Neural cell (in vitro differentiated cells): ENCODE measurements around the gene BICD1.

Experiments
- CTCF ChIP-seq: fragments of 450-650 bp; IDR thresholded peaks from 2 replicates; pipeline ENCODE4 v1.5.1; 2014; ENCODE audit warnings: antibody characterized with exemption, mild to moderate bottlenecking, moderate library complexity; ENCODE audit not compliant: poor library complexity, severe bottlenecking
- POLR2AphosphoS5 ChIP-seq: IDR thresholded peaks from 2 replicates; pipeline ENCODE4 v1.6.1; 2012
- RAD21 ChIP-seq: fragments of 450-650 bp; conservative IDR thresholded peaks from 2 replicates; pipeline ENCODE4 v1.6.1; 2014; ENCODE audit warnings: antibody characterized with exemption, mild to moderate bottlenecking, moderate library complexity
- REST ChIP-seq: IDR thresholded peaks from 2 replicates; pipeline ENCODE4 v1.6.1; 2012; ENCODE audit warnings: borderline replicate concordance
- TAF1 ChIP-seq: IDR thresholded peaks from 2 replicates; pipeline ENCODE4 v1.6.1; 2012; ENCODE audit warnings: low read depth

- TF ChIP-seq CTCF (no peak), RAD21 (no peak), TAF1 (no peak), REST (no peak), POLR2AphosphoS5 (no peak)
Measured at GRCh38 chr12:32087306-32087705, 19.3 kb upstream of the BICD1 start.
